ENCODE results near the gene CEP19.

CEP19 gene

GRCh38 chr3:196737655-196738054 lies 25.6 kb upstream of the CEP19 start:
- ATAC-seq, result no peak
- TF ChIP-seq, protein P1, sequence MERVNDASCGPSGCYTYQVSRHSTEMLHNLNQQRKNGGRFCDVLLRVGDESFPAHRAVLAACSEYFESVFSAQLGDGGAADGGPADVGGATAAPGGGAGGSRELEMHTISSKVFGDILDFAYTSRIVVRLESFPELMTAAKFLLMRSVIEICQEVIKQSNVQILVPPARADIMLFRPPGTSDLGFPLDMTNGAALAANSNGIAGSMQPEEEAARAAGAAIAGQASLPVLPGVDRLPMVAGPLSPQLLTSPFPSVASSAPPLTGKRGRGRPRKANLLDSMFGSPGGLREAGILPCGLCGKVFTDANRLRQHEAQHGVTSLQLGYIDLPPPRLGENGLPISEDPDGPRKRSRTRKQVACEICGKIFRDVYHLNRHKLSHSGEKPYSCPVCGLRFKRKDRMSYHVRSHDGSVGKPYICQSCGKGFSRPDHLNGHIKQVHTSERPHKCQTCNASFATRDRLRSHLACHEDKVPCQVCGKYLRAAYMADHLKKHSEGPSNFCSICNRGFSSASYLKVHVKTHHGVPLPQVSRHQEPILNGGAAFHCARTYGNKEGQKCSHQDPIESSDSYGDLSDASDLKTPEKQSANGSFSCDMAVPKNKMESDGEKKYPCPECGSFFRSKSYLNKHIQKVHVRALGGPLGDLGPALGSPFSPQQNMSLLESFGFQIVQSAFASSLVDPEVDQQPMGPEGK (CRISPR knock-in tag; IDR thresholded peaks at IDR 0.05; ENCODE audit: borderline replicate concordance), result no peak
- no peak for TF ChIP-seq GLIS3 (CRISPR knock-in tag; IDR thresholded peaks at IDR 0.05)
- no peak for TF ChIP-seq ISL1 (CRISPR knock-in tag; IDR thresholded peaks at IDR 0.05)
- TF ChIP-seq OSR1 (CRISPR knock-in tag; IDR thresholded peaks at IDR 0.05), result no peak
- no peak for TF ChIP-seq ZC3H10 (CRISPR knock-in tag; IDR thresholded peaks at IDR 0.05)
- TF ChIP-seq ZFP30 (CRISPR knock-in tag; IDR thresholded peaks at IDR 0.05), result no peak
- TF ChIP-seq ESRRG (CRISPR knock-in tag; IDR thresholded peaks at IDR 0.05), result no peak
- no peak for TF ChIP-seq PPARA (CRISPR knock-in tag; IDR thresholded peaks at IDR 0.05; ENCODE audit: borderline replicate concordance)
- TF ChIP-seq, protein P2, sequence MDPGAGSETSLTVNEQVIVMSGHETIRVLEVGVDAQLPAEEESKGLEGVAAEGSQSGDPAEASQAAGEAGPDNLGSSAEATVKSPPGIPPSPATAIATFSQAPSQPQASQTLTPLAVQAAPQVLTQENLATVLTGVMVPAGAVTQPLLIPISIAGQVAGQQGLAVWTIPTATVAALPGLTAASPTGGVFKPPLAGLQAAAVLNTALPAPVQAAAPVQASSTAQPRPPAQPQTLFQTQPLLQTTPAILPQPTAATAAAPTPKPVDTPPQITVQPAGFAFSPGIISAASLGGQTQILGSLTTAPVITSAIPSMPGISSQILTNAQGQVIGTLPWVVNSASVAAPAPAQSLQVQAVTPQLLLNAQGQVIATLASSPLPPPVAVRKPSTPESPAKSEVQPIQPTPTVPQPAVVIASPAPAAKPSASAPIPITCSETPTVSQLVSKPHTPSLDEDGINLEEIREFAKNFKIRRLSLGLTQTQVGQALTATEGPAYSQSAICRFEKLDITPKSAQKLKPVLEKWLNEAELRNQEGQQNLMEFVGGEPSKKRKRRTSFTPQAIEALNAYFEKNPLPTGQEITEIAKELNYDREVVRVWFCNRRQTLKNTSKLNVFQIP (CRISPR knock-in tag; IDR thresholded peaks at IDR 0.05; ENCODE audit: borderline replicate concordance, low read depth), result no peak

DNA sequence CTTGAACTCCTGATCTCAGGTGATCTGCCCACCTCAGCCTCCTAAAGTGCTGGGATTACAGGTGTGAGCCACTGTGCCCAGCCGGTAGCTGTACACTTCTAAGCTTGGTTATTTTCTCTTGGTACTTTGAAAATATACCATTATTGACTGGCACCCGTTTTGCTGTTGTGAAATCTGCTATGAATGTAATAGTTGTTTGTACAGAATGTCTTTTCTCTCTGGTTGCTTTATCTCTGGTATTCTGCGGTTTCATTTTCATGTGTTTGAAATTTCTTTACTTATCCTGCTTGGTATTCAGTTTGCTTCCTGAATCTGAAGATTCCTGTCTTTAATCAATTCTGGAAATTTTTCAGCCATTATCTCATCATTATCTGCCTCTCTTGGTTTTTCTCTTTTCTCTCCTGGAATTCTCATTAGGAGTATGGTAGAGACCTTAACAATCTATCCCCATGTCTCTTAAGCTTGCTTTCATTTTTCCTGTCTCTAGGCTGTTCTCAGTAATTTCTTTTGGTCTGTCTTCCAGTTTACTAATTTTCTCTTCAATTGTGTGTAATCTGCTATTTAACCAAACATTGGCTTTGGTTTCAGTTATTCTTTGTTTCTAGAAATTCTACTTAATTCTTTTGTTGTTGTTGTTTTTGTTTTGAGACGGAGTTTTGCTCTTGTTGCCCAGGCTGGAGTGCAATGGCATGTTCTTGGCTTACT lies 24.8 kb upstream of the CEP19 start:
- TF ChIP-seq, protein P3, sequence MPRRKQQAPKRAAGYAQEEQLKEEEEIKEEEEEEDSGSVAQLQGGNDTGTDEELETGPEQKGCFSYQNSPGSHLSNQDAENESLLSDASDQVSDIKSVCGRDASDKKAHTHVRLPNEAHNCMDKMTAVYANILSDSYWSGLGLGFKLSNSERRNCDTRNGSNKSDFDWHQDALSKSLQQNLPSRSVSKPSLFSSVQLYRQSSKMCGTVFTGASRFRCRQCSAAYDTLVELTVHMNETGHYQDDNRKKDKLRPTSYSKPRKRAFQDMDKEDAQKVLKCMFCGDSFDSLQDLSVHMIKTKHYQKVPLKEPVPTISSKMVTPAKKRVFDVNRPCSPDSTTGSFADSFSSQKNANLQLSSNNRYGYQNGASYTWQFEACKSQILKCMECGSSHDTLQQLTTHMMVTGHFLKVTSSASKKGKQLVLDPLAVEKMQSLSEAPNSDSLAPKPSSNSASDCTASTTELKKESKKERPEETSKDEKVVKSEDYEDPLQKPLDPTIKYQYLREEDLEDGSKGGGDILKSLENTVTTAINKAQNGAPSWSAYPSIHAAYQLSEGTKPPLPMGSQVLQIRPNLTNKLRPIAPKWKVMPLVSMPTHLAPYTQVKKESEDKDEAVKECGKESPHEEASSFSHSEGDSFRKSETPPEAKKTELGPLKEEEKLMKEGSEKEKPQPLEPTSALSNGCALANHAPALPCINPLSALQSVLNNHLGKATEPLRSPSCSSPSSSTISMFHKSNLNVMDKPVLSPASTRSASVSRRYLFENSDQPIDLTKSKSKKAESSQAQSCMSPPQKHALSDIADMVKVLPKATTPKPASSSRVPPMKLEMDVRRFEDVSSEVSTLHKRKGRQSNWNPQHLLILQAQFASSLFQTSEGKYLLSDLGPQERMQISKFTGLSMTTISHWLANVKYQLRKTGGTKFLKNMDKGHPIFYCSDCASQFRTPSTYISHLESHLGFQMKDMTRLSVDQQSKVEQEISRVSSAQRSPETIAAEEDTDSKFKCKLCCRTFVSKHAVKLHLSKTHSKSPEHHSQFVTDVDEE (CRISPR knock-in tag; IDR thresholded peaks at IDR 0.05), result no peak
- TF ChIP-seq ZNF8 (CRISPR knock-in tag; IDR thresholded peaks at IDR 0.05), result no peak
- TF ChIP-seq ZFP30 (CRISPR knock-in tag; IDR thresholded peaks at IDR 0.05), result peak; percentile 98
- no peak for TF ChIP-seq OSR1 (CRISPR knock-in tag; IDR thresholded peaks at IDR 0.05)
- no peak for ATAC-seq

DNA sequence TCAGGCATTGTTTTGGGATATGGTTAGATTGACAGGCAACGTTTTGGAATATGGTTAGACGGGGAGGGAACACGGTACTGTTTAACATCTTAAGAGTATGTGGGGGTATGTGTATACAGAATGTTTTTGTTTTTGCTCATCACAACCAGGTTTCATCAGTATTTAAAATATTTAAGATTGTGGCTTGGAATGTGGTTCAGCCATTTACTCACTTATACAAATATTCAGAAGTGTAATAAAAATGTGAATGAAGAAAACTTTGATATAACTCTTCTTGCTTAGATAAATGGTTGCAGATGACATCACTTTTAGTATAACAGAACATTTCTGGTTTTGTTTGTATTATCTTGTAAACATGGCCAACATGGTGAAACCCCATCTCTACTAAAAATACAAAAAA lies 23.7 kb upstream of the CEP19 start:
- no peak for ATAC-seq

More for the DNA sequence above, 23.7 kb upstream of the CEP19 start:
- no peak for TF ChIP-seq ZNF70 (CRISPR knock-in tag; IDR thresholded peaks at IDR 0.05)
- TF ChIP-seq, protein P2 (CRISPR knock-in tag; IDR thresholded peaks at IDR 0.05; ENCODE audit: borderline replicate concordance, low read depth), result no peak
- TF ChIP-seq TOX (CRISPR knock-in tag; IDR thresholded peaks at IDR 0.05; ENCODE audit: borderline replicate concordance), result no peak
- TF ChIP-seq BACH2 (CRISPR knock-in tag; IDR thresholded peaks at IDR 0.05; ENCODE audit: borderline replicate concordance), result no peak
- TF ChIP-seq CSDC2 (CRISPR knock-in tag; IDR thresholded peaks at IDR 0.05), result no peak
- no peak for TF ChIP-seq TCF4 (CRISPR knock-in tag; IDR thresholded peaks at IDR 0.05; ENCODE audit: borderline replicate concordance)
- TF ChIP-seq ZNF8 (CRISPR knock-in tag; IDR thresholded peaks at IDR 0.05), result no peak
- TF ChIP-seq, protein P3 (CRISPR knock-in tag; IDR thresholded peaks at IDR 0.05), result no peak
- no peak for TF ChIP-seq ZFP30 (CRISPR knock-in tag; IDR thresholded peaks at IDR 0.05)
- TF ChIP-seq, protein P1 (CRISPR knock-in tag; IDR thresholded peaks at IDR 0.05; ENCODE audit: borderline replicate concordance), result no peak
- TF ChIP-seq PPARA (CRISPR knock-in tag; IDR thresholded peaks at IDR 0.05; ENCODE audit: borderline replicate concordance), result no peak
- TF ChIP-seq RARB (CRISPR knock-in tag; IDR thresholded peaks at IDR 0.05), result no peak
- TF ChIP-seq ESRRG (CRISPR knock-in tag; IDR thresholded peaks at IDR 0.05), result no peak
- no peak for TF ChIP-seq OSR1 (CRISPR knock-in tag; IDR thresholded peaks at IDR 0.05)
- TF ChIP-seq SNAI2 (CRISPR knock-in tag; IDR thresholded peaks at IDR 0.05), result no peak
